Raji (cell line): ENCODE results near the gene OTUD1.

Experiments used
- POLR2A ChIP-seq: IDR thresholded peaks from 2 replicates; pipeline ENCODE4 v1.6.1; 2011; ENCODE audit warnings: low read depth, low read length, control low read depth; ENCODE audit not compliant: insufficient read depth

OTUD1 gene, protein sequence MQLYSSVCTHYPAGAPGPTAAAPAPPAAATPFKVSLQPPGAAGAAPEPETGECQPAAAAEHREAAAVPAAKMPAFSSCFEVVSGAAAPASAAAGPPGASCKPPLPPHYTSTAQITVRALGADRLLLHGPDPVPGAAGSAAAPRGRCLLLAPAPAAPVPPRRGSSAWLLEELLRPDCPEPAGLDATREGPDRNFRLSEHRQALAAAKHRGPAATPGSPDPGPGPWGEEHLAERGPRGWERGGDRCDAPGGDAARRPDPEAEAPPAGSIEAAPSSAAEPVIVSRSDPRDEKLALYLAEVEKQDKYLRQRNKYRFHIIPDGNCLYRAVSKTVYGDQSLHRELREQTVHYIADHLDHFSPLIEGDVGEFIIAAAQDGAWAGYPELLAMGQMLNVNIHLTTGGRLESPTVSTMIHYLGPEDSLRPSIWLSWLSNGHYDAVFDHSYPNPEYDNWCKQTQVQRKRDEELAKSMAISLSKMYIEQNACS

DNA sequence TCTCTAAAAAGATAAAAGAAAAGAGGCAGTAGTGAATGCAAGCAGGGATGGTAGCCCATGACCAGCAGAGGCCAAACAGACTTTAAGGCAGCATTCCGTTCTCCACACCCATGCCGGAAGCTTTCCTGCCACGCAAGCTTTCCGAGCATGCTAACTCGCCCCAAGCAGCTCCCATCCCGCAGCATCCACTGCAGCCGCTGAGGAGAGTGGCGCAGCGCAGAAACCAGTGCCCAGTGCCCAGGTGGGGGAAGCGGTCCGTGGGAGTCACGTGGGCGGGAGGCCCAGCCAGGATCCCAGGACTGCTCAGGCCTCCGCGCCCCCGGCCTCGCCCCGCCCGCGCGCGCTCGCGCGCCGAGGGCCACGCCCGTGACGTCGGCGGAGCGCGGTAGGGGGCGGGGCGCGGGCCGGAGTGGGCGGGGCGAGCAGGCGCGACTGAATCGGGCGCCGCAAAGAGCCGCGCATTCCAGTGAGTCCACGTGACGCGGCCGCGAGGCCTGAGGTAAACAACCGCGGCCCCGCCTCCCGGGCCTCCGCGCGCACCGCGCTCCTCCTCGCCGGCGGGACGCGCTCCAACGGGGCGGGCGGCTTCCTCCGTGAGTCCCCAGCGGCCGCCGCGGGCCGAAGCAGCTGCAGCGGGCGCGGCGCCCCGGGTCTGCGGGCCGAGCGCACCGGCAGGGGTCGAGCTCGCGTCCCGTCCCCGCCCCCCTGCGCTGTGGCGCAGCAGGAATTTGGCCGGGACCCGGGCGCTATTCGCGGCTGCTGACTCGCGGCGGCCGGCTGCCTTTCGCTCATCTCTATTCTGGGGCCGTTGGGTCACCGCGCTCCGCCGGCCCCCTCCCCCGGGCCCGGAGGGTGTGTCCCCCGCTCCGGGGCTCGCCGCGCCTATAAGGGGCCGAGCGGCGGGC, at the start of gene OTUD1:
Gene OTUD1 (plus strand): TSS at position 529 of the 905 bp plus-strand sequence. CDS start 383 bp downstream, outside the sequence.
- TF ChIP-seq POLR2A, result peak; percentile 64

DNA sequence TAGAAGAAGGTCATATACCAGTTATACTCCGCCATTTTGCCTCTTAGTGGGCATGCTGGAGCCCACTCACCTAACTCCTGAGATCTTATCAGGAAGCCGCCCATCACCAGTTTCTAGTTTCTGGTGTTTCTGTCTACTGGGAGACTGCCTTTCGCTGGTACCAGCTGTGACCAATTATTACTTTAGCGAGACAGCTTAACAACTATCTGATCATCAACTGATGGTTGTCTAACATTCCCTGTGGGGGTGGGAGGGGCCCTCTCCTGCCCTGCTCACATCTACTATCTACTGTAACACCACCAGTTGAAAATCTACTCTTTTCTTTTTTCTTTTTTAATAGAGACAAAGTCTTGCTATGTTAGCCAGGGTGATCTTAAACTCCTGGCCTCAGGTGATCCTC, 48.1 kb upstream of the OTUD1 start:
- no peak for TF ChIP-seq POLR2A

DNA sequence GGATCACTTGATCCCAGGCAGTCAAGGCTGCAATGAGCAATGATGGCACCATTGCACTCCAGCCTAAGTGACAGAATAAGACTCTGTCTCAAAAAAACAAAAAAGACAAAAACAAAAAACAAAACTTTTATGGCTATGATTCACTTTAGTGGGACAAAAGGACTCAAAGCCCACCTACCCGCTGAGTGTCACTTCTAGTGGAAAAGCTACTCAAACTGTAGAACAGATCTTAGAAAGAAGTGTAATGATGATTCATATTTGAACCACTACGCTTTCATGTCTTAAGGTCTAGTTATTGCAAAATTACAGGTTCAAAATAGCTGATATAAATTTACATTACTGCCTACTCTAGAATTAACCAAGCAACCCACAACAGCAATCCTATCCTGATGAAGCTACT, 47.1 kb upstream of the OTUD1 start:
- no peak for TF ChIP-seq POLR2A

- no peak for TF ChIP-seq POLR2A
Observed at GRCh38 chr10:23395017-23395416, 43.9 kb upstream of the OTUD1 start.

GRCh38 chr10:23396695-23397094, 42.2 kb upstream of the OTUD1 start:
- no peak for TF ChIP-seq POLR2A

GRCh38 chr10:23399701-23400144, 39.2 kb upstream of the OTUD1 start:
- TF ChIP-seq POLR2A, result no peak

GRCh38 chr10:23402856-23403255, 36.0 kb upstream of the OTUD1 start:
- no peak for TF ChIP-seq POLR2A

- no peak for TF ChIP-seq POLR2A
Observed at GRCh38 chr10:23403278-23403677, 35.6 kb upstream of the OTUD1 start.

DNA sequence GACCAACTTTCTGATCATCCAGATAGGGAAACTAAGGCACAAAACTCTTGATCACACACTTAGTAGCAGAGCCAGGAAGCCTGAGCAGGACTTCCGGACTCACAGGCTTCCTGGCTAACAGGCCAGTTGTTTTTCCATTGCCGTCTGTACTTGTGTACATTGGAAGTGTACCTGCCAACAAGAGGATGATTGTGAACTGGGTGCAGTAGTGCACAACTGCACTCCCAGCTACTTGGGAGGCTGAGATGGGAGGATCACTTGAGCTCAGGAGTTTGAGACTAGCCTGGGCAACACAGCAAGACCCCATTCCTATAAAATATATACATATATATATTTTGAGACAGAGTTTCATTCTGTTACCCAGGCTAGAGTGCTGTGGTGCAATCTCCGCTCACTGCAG, 35.2 kb upstream of the OTUD1 start:
- no peak for TF ChIP-seq POLR2A

DNA sequence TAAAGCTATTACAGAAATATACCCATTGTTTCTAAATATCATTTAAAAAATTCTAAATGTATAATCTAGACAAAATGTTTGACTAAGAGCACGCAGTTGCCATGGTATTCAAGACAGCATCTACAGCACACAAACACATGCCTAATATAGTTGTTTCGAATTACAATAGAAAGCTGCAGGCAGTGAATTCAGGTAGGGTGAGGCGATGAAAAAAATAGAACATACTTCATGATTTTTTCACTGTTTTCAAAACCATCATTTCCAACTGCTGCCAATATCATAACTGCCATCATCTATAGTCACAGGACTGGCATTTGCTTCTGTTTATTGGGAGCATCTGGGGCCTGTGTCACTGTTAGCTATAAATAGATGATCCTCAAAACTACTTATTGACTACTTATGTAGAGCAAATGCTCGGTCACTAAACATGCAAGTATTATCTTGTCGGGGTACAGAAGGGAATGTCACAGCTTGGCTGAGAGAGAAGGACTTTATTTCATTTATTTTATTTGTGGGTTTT, 34.4 kb upstream of the OTUD1 start:
- no peak for TF ChIP-seq POLR2A

- TF ChIP-seq POLR2A, result no peak
Observed at GRCh38 chr10:23405540-23405939, 33.3 kb upstream of the OTUD1 start.

DNA sequence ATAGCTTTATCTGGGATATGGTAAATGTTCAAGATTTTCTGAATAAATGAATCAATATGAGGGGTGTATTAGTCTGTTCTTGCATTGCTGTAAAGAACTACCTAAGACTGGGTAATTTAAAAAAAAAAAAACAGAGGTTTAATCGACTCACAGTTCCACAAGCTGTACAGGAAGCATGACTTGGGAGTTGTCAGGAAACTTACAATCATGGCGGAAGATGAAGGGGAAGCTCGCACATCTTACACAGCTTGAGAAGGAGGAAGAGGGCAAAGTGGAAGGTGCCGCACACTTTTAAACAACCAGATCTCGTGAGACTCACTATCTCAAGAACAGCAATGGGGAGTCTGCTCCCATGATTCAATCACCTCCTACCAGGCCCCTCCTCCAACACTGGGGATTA, 32.5 kb upstream of the OTUD1 start:
- no peak for TF ChIP-seq POLR2A

DNA sequence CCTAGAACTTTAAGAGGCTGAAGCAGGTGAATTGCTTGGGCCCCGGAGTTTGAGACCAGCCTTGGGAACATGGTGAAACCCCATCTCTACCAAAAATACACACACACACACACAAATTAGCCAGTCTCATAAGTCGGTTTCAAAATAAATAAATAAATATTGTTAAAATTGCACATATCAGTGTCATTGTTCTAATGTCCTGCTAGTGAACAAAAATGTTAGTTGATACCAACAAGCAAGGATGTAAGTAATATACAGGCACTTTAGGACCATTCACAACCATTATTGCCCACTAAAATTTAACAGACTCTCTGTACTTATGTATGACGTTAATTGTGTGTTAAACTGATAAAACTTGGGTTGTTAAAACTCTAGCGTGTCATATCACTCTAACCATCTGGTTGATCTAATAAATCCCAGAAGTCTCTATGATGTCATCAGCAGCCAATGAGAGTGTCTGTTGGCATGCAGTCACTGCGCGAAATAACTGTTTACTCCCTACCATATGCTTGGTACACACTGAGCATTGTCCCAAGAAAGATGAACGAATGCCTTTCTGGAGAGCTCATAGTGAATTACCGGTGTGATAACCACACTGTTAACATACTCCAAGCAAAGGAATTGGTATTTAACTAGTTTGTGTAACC, 30.4 kb upstream of the OTUD1 start:
- no peak for TF ChIP-seq POLR2A

- TF ChIP-seq POLR2A, result no peak
Observed at GRCh38 chr10:23412223-23412622, 26.7 kb upstream of the OTUD1 start.

- TF ChIP-seq POLR2A, result no peak
Observed at GRCh38 chr10:23413629-23414089, 25.2 kb upstream of the OTUD1 start.
